ENCODE results near the gene PCDHGA9.

The PCDHGA9 gene

DNA sequence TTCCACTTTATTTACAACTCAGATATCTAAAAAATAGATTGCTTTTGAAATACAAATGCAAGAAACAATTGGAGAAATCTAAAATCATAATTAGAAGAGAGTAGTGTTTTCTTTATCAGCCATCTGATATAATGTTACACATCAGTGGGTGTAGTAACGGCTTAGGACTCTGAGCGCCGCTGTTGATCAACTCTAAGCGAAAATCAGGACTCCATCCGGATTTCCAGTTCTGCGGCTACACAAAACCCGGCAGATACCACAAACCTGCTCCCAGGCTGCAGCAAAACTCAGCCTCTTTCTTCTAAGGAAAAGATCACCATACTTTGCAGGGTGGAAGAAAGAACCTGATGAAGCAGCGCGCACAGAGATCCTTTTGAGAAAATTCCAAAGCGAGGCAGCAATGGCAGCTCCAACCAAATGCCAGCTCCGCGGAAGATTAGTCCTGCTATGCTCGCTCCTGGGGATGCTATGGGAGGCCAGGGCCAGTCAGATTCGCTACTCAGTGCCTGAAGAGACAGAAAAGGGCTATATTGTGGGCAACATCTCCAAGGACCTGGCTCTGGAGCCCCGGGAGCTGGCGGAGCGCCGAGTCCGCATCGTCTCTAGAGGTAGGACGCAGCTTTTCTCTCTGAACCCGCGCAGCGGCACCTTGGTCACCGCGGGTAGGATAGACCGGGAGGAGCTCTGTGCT lies at the start of gene PCDHGA9:
TSS of gene PCDHGA9 (plus strand) at position 226 of the 691 bp plus-strand sequence. CDS start at position 401, 175 bp downstream.
- Histone ChIP-seq H3K4me2 (no peak within 1 kb of the TSS), H3K79me2 (ENCODE audit: insufficient read depth, low read depth) (no peaks in the 10 kb centered on the region), H3K9ac (no peak within 1 kb of the TSS)

DNA sequence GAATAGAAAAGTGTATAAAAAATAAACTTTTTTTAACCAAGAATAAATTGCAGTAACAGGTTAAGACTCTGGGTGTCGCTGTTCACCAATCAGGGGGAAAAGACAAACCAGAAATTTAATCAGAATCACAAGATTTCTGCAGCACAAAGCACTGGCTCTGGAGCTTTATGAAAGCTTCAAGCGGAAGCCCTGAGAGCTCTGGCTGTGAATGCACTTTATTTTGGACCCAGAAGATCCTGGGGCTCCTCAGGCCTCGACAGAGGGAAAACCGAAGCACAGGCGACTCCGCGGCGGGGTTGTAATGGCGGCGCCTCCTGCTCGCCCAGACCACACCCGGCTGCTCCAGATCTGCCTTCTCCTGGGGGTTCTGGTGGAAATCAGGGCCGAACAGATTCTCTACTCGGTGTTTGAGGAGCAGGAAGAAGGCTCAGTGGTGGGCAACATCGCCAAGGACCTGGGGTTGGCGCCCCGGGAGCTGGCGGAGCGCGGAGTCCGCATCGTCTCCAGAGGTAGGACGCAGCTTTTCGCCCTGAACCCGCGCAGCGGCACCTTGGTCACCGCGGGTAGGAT lies 47.6 kb upstream of the PCDHGA9 start, which contains the start of gene PCDHGA4:
TSS of gene PCDHGA4 (plus strand) at position 122 of the 570 bp plus-strand sequence. CDS start at position 209, 87 bp downstream.
- no peak within 1 kb of the TSS for H2AFZ ChIP-seq (ENCODE audit: low read depth)
- H3K79me2 ChIP-seq (ENCODE audit: insufficient read depth, low read depth), result no peaks in the 10 kb centered on the region
- H3K27ac ChIP-seq, result no peak within 1 kb of the TSS

More for the DNA sequence above, at the start of gene PCDHGA9:
- Histone ChIP-seq H4K20me1 (ENCODE audit: insufficient read depth) (no peaks in the 10 kb centered on the region), H3K4me1 (ENCODE audit: low read depth, poor library complexity, severe bottlenecking) (no peaks in the 10 kb centered on the region), H2AFZ (ENCODE audit: low read depth) (no peak within 1 kb of the TSS), H3K27ac (no peak within 1 kb of the TSS), H3K27me3 (ENCODE audit: insufficient read depth, low read depth) (no peaks in the 10 kb centered on the region), H3K4me3 (IDR thresholded peaks at IDR 0.05; ENCODE audit: insufficient read depth, low read depth, low read length) (no peak within 1 kb of the TSS), H3K36me3 (ENCODE audit: insufficient read depth) (no peaks in the 10 kb centered on the region)
- TF ChIP-seq, protein P1, sequence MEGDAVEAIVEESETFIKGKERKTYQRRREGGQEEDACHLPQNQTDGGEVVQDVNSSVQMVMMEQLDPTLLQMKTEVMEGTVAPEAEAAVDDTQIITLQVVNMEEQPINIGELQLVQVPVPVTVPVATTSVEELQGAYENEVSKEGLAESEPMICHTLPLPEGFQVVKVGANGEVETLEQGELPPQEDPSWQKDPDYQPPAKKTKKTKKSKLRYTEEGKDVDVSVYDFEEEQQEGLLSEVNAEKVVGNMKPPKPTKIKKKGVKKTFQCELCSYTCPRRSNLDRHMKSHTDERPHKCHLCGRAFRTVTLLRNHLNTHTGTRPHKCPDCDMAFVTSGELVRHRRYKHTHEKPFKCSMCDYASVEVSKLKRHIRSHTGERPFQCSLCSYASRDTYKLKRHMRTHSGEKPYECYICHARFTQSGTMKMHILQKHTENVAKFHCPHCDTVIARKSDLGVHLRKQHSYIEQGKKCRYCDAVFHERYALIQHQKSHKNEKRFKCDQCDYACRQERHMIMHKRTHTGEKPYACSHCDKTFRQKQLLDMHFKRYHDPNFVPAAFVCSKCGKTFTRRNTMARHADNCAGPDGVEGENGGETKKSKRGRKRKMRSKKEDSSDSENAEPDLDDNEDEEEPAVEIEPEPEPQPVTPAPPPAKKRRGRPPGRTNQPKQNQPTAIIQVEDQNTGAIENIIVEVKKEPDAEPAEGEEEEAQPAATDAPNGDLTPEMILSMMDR (conservative IDR thresholded peaks at IDR 0.05; ENCODE audit: low read depth, low read length), result no peak

DNA sequence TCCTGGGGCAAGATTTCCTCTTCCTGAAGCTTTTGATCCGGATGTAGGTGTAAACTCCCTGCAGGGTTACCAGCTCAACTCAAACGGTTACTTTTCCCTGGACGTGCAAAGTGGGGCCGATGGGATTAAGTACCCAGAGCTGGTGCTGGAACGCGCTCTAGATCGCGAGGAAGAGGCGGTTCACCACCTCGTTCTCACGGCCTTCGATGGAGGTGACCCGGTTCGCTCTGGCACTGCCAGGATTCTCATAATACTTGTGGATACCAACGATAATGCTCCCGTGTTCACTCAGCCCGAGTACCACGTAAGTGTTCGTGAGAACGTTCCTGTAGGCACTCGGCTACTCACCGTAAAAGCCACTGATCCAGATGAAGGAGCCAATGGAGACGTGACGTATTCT lies 46.9 kb upstream of the PCDHGA9 start:
- Histone ChIP-seq H3K4me1 (ENCODE audit: low read depth, poor library complexity, severe bottlenecking) (no peaks in the 10 kb centered on the region), H3K36me3 (ENCODE audit: insufficient read depth) (no peaks in the 10 kb centered on the region), H4K20me1 (ENCODE audit: insufficient read depth) (no peaks in the 10 kb centered on the region), H3K4me2 (no peak overlapping the region), H3K27me3 (ENCODE audit: insufficient read depth, low read depth) (no peaks in the 10 kb centered on the region), H3K79me2 (ENCODE audit: insufficient read depth, low read depth) (no peaks in the 10 kb centered on the region), H3K27ac (no peak overlapping the region), H3K9ac (no peak overlapping the region), H3K4me3 (IDR thresholded peaks at IDR 0.05; ENCODE audit: insufficient read depth, low read depth, low read length) (no peak overlapping the region), H2AFZ (ENCODE audit: low read depth) (no peak overlapping the region)
- TF ChIP-seq, protein P1 (conservative IDR thresholded peaks at IDR 0.05; ENCODE audit: low read depth, low read length), result no peak

More for the DNA sequence above, 47.6 kb upstream of the PCDHGA9 start, which contains the start of gene PCDHGA4:
- TF ChIP-seq, protein P1 (conservative IDR thresholded peaks at IDR 0.05; ENCODE audit: low read depth, low read length), result peak; percentile 66
- Histone ChIP-seq H3K4me1 (ENCODE audit: low read depth, poor library complexity, severe bottlenecking) (no peaks in the 10 kb centered on the region), H3K36me3 (ENCODE audit: insufficient read depth) (no peaks in the 10 kb centered on the region), H3K4me3 (IDR thresholded peaks at IDR 0.05; ENCODE audit: insufficient read depth, low read depth, low read length) (no peak within 1 kb of the TSS), H3K4me2 (no peak within 1 kb of the TSS), H3K9ac (no peak within 1 kb of the TSS), H4K20me1 (ENCODE audit: insufficient read depth) (no peaks in the 10 kb centered on the region), H3K27me3 (ENCODE audit: insufficient read depth, low read depth) (no peaks in the 10 kb centered on the region)

DNA sequence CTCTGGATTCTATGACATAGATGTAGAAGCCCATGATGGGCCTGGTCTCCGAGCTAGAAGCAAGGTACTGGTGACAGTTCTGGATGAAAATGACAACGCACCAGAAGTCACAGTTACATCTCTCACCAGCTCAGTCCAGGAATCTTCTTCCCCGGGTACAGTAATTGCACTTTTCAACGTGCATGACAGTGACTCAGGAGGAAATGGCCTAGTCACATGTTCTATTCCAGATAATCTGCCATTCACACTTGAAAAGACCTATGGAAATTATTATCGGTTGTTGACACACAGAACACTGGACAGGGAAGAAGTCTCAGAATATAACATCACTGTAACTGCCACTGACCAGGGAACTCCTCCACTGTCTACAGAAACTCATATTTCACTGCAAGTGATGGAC lies 46.4 kb upstream of the PCDHGA9 start:
- Histone ChIP-seq H3K4me2 (no peak overlapping the region), H3K79me2 (ENCODE audit: insufficient read depth, low read depth) (no peaks in the 10 kb centered on the region), H3K27ac (no peak overlapping the region), H3K36me3 (ENCODE audit: insufficient read depth) (no peaks in the 10 kb centered on the region), H4K20me1 (ENCODE audit: insufficient read depth) (no peaks in the 10 kb centered on the region), H3K4me3 (IDR thresholded peaks at IDR 0.05; ENCODE audit: insufficient read depth, low read depth, low read length) (no peak overlapping the region), H3K27me3 (ENCODE audit: insufficient read depth, low read depth) (no peaks in the 10 kb centered on the region), H3K9ac (no peak overlapping the region), H3K4me1 (ENCODE audit: low read depth, poor library complexity, severe bottlenecking) (no peaks in the 10 kb centered on the region), H2AFZ (ENCODE audit: low read depth) (no peak overlapping the region)
- TF ChIP-seq, protein P1 (conservative IDR thresholded peaks at IDR 0.05; ENCODE audit: low read depth, low read length), result no peak

All from KMS-11 (cell line).